Panc1 (cell line): Measurements from ENCODE around the gene KAZALD1.

ENCODE experiments used
- CTCF ChIP-seq: fragments of 450-650 bp; IDR thresholded peaks from 2 replicates; pipeline ENCODE4 v1.5.1; 2017; ENCODE audit warnings: mild to moderate bottlenecking
- POLR2AphosphoS5 ChIP-seq: IDR thresholded peaks from 2 replicates; pipeline ENCODE4 v1.6.1; 2012; ENCODE audit warnings: mild to moderate bottlenecking, low read depth, low read length, moderate library complexity
- SIN3A ChIP-seq: IDR thresholded peaks from 2 replicates; pipeline ENCODE4 v1.6.1; 2012; ENCODE audit warnings: low read depth, mild to moderate bottlenecking, low read length, moderate library complexity, borderline replicate concordance; ENCODE audit not compliant: insufficient read depth
- TCF7L2 ChIP-seq: IDR thresholded peaks from 2 replicates; pipeline ENCODE4 v1.6.1; 2011; ENCODE audit warnings: mild to moderate bottlenecking, low read depth, low read length, inconsistent platforms

GRCh38 chr10:101041252-101041761 lies 20.5 kb upstream of the KAZALD1 start:
- TF ChIP-seq CTCF: peak; percentile 95
- TF ChIP-seq POLR2AphosphoS5: no peak
- TF ChIP-seq SIN3A: no peak
- no peak for TF ChIP-seq TCF7L2
